AG09319 (cell line): Measurements from ENCODE around the gene PRDM8.

Source experiments
- DNase-seq: peaks from one replicate; pipeline ENCODE4 v3.0.0-alpha.2; 2010; ENCODE audit warnings: low read depth; ENCODE audit errors: extremely low read depth
- TF ChIP-seq, protein P1 (sequence below): IDR thresholded peaks from 2 replicates; pipeline ENCODE4 v1.5.1; 2011; ENCODE audit warnings: low read depth, mild to moderate bottlenecking, inconsistent platforms, low read length, moderate library complexity

PRDM8 gene

GRCh38 chr4:80196259-80196921, 913 bp upstream of the PRDM8 start:
- TF ChIP-seq, protein P1, sequence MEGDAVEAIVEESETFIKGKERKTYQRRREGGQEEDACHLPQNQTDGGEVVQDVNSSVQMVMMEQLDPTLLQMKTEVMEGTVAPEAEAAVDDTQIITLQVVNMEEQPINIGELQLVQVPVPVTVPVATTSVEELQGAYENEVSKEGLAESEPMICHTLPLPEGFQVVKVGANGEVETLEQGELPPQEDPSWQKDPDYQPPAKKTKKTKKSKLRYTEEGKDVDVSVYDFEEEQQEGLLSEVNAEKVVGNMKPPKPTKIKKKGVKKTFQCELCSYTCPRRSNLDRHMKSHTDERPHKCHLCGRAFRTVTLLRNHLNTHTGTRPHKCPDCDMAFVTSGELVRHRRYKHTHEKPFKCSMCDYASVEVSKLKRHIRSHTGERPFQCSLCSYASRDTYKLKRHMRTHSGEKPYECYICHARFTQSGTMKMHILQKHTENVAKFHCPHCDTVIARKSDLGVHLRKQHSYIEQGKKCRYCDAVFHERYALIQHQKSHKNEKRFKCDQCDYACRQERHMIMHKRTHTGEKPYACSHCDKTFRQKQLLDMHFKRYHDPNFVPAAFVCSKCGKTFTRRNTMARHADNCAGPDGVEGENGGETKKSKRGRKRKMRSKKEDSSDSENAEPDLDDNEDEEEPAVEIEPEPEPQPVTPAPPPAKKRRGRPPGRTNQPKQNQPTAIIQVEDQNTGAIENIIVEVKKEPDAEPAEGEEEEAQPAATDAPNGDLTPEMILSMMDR: no peak
- DNase-seq: no peak

GRCh38 chr4:80197601-80198440, 518 bp downstream of the PRDM8 start:
- no peak for DNase-seq
- TF ChIP-seq, protein P1: no peak

GRCh38 chr4:80198441-80198837, 1.1 kb downstream of the PRDM8 start:
- DNase-seq: no peak
- TF ChIP-seq, protein P1: no peak

GRCh38 chr4:80199004-80199560, 1.8 kb downstream of the PRDM8 start:
- no peak for DNase-seq
- TF ChIP-seq, protein P1: no peak

DNA sequence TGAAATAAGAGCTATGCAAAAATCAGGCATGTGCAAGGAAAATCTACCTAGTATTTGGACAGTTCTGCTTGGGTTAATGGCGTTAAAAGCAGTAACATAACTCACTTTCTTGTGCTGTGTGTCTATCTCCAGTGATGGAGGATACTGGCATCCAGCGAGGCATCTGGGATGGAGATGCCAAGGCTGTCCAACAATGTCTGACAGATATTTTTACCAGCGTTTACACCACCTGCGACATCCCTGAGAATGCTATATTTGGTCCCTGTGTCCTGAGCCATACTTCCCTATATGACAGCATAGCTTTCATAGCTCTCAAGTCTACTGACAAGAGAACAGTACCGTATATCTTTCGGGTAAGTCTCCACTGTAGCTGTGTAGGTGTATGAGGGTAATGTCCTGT, 2.6 kb downstream of the PRDM8 start:
- no peak for DNase-seq
- TF ChIP-seq, protein P1: no peak

DNA sequence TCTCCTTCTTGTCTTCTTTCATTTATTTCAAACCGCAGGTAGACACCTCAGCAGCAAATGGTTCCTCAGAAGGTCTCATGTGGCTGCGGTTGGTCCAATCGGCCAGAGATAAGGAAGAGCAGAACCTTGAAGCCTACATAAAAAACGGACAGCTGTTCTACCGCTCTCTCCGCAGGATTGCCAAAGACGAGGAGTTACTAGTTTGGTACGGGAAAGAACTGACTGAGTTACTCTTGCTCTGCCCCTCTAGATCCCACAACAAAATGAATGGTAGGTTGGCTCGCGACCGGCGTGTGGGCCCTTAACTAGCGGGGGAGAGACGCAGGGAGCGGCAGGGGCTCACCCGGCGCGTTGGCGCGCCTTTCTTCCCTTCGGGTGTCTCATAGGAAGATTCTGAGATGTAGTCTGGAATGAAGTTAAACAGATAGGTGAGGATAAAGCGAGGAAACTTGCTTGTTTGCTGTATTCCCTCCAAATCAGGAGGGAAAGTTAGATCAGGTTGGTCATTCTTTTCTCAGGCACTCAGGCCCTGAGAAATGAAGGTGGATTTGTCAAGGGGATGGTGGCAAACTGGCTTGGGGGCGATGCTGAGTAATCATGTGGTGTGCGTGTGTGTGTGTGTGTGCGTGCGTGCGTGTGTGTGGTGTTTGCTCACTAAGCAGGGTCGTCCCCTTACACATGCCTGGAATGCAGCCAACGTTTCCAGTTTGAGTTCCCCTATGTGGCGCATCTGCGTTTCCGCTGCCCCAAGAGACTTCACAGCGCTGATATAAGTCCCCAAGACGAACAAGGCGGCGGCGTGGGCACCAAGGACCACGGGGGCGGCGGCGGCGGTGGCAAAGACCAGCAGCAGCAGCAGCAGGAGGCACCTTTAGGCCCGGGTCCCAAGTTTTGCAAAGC, 4.2 kb downstream of the PRDM8 start:
- no peak for DNase-seq
- TF ChIP-seq, protein P1: no peak
